Heart left ventricle (tissue), 13 donors: ENCODE data around the gene CBL.

ENCODE experiments used
- CTCF ChIP-seq, 12 donors: fragments of 200-600 bp; sonication (generic) in 4 of 12; IDR thresholded peaks; one replicate each; pipeline versions ENCODE4 v1.5.0 to v1.8.0; 2018 to 2022; ENCODE audit warnings: antibody characterized with exemption in 12 of 12, mild to moderate bottlenecking in 5 of 12
- POLR2A ChIP-seq, 2 donors: fragments of 450-650 bp; IDR thresholded peaks; one replicate each; pipeline ENCODE4 v1.6.1; 2017; ENCODE audit warnings: antibody characterized with exemption in 2 of 2, mild to moderate bottlenecking in 2 of 2, moderate library complexity in 2 of 2
- donor health status: ischemic (EF 13 %, LVEDD 7.1; RV severe dilation, severe dysfunction).
- donor health status: DM: no; HTN: yes; CAD: no.
- donor health status: DM: no; HTN: no; CAD: no.
- donor health status: ischemic (EF 25% LVEDD 6.9; RV normal size, moderate dysfunction).
- donor health status: ischemic (EF 25% LVEDD 5.7; RV mildly dilated, moderate dysfunction).
- donor health status: ischemic (EF 35%, LVEDD 5.7; RV mildly dilated, moderate dysfunction).
- donor health status: nonischemic (EF 11% LVEDD 7.7; RV severe dilation, severe dysfunction).
- donor health status: DM: yes; HTN: yes; CAD: no.
- donor health status: PGD.
- donor health status: ischemic (EF 29% LVEDD 5.4; RV normal size, mild dysfunction).
- donor health status: nonischemic (EF 23%, LVEDD 6.1; RV moderate dilation, normal function).

GRCh38 chr11:119316729-119317591 is 110.8 kb downstream of the CBL start, which contains the start of gene MCAM:
- TF ChIP-seq CTCF (IDR thresholded peaks at IDR 0.05) (no peak), POLR2A (IDR thresholded peaks at IDR 0.05) (peak in 1 of 2 donors; percentile 23)
